Measurements from ENCODE around the gene CALML4. TPM values are rescaled to one million over a fixed set of nuclear protein-coding genes. Genes with fewer than 3 reads are reported as not detected.

The CALML4 gene
- total and polyA plus RNA-seq, 2 experiments from 2014 or later: 49.6 to 79.8 TPM

GRCh38 chr15:68232449-68232848, 27.3 kb upstream of the CALML4 start:
- Histone ChIP-seq H3K4me3 (no peak overlapping the region), H3K36me3 (replicated peaks; ENCODE audit: insufficient read depth, low read depth) (no peaks in the 10 kb centered on the region), H3K4me1 (ENCODE audit: insufficient read depth) (peaks cover 50% of the 10 kb centered on the region), H3K9me2 (replicated peaks; ENCODE audit: insufficient read depth) (no peaks in the 10 kb centered on the region), H4K20me1 (ENCODE audit: insufficient read depth, poor library complexity, severe bottlenecking) (peaks cover 10% of the 10 kb centered on the region), H3K27ac (peak overlapping the region; percentile 56), H3K27me3 (no peaks in the 10 kb centered on the region), H2AFZ (no peak overlapping the region), H3K4me2 (no peak overlapping the region), H3K79me2 (peaks cover 17% of the 10 kb centered on the region), H3K9me3 (ENCODE audit: low read depth) (no peaks in the 10 kb centered on the region)
- 82% methylated on average over 6 of the region's 6 CpGs for WGBS (ENCODE audit: low lambda C conversion rate, missing lambda C conversion rate)
- TF ChIP-seq EZH2phosphoT487 (IDR thresholded peaks at IDR 0.05; ENCODE audit: low read depth, severe bottlenecking, unreplicated experiment) (no peak), CTCF (IDR thresholded peaks at IDR 0.05; ENCODE audit: poor library complexity) (no peak), EZH2 (IDR thresholded peaks at IDR 0.05; ENCODE audit: borderline replicate concordance) (no peak)
- no peak for DNase-seq (ENCODE audit: low spot score)

GRCh38 chr15:68231102-68231818, 26.1 kb upstream of the CALML4 start:
- Histone ChIP-seq H3K4me1 (ENCODE audit: insufficient read depth) (peaks cover 50% of the 10 kb centered on the region), H3K9me3 (ENCODE audit: low read depth) (no peaks in the 10 kb centered on the region), H2AFZ (no peak overlapping the region), H3K36me3 (replicated peaks; ENCODE audit: insufficient read depth, low read depth) (no peaks in the 10 kb centered on the region), H3K27me3 (no peaks in the 10 kb centered on the region), H3K9me2 (replicated peaks; ENCODE audit: insufficient read depth) (no peaks in the 10 kb centered on the region), H3K4me2 (no peak overlapping the region), H3K4me3 (no peak overlapping the region), H3K79me2 (peaks cover 29% of the 10 kb centered on the region), H4K20me1 (ENCODE audit: insufficient read depth, poor library complexity, severe bottlenecking) (peaks cover 12% of the 10 kb centered on the region), H3K27ac (no peak overlapping the region)
- no peak for DNase-seq (ENCODE audit: low spot score)
- no peak for TF ChIP-seq EZH2 (IDR thresholded peaks at IDR 0.05; ENCODE audit: borderline replicate concordance)
- no peak for TF ChIP-seq CTCF (IDR thresholded peaks at IDR 0.05; ENCODE audit: poor library complexity)
- TF ChIP-seq EZH2phosphoT487 (IDR thresholded peaks at IDR 0.05; ENCODE audit: low read depth, severe bottlenecking, unreplicated experiment): no peak
- WGBS (ENCODE audit: low lambda C conversion rate, missing lambda C conversion rate): 73% methylated on average over 9 of the region's 9 CpGs

GRCh38 chr15:68230157-68231100, 25.3 kb upstream of the CALML4 start:
- Histone ChIP-seq H3K36me3 (replicated peaks; ENCODE audit: insufficient read depth, low read depth) (no peaks in the 10 kb centered on the region), H3K27me3 (no peaks in the 10 kb centered on the region), H3K9me2 (replicated peaks; ENCODE audit: insufficient read depth) (no peaks in the 10 kb centered on the region), H3K4me1 (ENCODE audit: insufficient read depth) (peaks cover 50% of the 10 kb centered on the region), H2AFZ (peak overlapping the region; percentile 46), H3K27ac (peak overlapping the region; percentile 97), H4K20me1 (ENCODE audit: insufficient read depth, poor library complexity, severe bottlenecking) (peaks cover 12% of the 10 kb centered on the region), H3K4me3 (peak overlapping the region; percentile 17), H3K4me2 (peak overlapping the region; percentile 81), H3K9me3 (ENCODE audit: low read depth) (no peaks in the 10 kb centered on the region), H3K79me2 (peaks cover 38% of the 10 kb centered on the region)
- TF ChIP-seq EZH2phosphoT487 (IDR thresholded peaks at IDR 0.05; ENCODE audit: low read depth, severe bottlenecking, unreplicated experiment): no peak
- no peak for TF ChIP-seq EZH2 (IDR thresholded peaks at IDR 0.05; ENCODE audit: borderline replicate concordance)
- no peak for TF ChIP-seq CTCF (IDR thresholded peaks at IDR 0.05; ENCODE audit: poor library complexity)
- 66% methylated on average over 20 of the region's 20 CpGs for WGBS (ENCODE audit: low lambda C conversion rate, missing lambda C conversion rate)
- no peak for DNase-seq (ENCODE audit: low spot score)
